ENCODE results near the gene SLC2A9. TPM values are rescaled to one million over a fixed set of nuclear protein-coding genes. Genes with fewer than 3 reads are reported as not detected.
A peak's percentile ranks its signal among the peaks of the same experiment; 100 is the strongest.

SLC2A9 gene
- total and polyA plus RNA-seq, 2 of the 13 experiments (the other 11 are each of a cell fraction or from before 2014, with no cell fraction given): 36.2 to 42.3 TPM

DNA sequence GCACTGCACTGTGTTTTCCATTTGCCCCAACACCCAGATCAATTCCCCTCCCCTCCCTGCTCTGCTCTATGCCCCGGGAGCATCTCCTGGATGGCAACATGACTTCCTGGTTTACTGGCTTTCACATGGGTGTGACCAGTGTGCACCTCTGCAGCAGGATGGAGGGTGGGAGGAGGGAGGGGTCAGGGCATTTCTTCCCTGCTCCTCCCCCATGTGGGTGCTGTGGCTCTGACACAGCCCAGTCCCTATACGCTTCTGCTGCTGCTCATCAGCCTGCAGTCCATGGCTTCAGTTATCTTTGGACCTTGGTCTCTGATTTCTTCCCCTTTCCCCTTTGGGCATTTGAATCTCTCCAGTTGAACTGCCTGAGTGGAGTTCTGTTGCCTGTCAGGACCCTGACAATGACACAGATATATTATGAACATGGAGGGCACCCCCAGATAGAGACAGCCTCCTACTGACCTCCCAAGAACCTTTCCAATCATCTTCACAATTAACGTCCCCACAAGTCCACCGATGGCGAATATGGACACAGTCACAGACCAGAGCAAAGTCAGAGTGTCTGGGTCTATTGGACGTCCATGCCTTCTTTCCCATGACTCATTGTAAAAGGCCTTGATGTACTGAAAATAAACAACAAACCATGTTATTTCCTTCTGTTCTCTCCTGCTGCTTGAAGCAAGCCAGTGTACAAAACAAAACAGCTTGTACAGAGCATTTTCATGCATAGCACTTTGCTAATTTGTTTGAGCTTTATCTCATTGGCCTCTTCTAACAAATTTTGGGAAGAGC, 24.8 kb downstream of the SLC2A9 start (continued):
- TF ChIP-seq AHDC1 (CRISPR knock-in tag; IDR thresholded peaks at IDR 0.05; ENCODE audit: borderline replicate concordance): peak; percentile 36; the same call in 1 of the 2 replicates
- TF ChIP-seq HDAC1 (CRISPR knock-in tag; IDR thresholded peaks at IDR 0.05): 0 out of 2 replicates have a peak, but pooled peaks have one; percentile 27
- no peak for TF ChIP-seq ZNF263 (CRISPR knock-in tag; IDR thresholded peaks at IDR 0.05)
- no peak for TF ChIP-seq ATF7 (IDR thresholded peaks at IDR 0.05)
- no peak for TF ChIP-seq ATF7 (CRISPR knock-in tag; IDR thresholded peaks at IDR 0.05)
- TF ChIP-seq ZNF513 (CRISPR knock-in tag; conservative IDR thresholded peaks at IDR 0.05): no peak
- TF ChIP-seq KDM3A (CRISPR knock-in tag; IDR thresholded peaks at IDR 0.05; ENCODE audit: low read depth): no peak
- TF ChIP-seq CBFB (CRISPR knock-in tag; IDR thresholded peaks at IDR 0.05): no peak
- no peak for TF ChIP-seq ZNF496 (CRISPR knock-in tag; IDR thresholded peaks at IDR 0.05; ENCODE audit: insufficient replicate concordance)
- no peak for TF ChIP-seq GLI4 (CRISPR knock-in tag; IDR thresholded peaks at IDR 0.05; ENCODE audit: borderline replicate concordance)
- TF ChIP-seq ZBTB10 (CRISPR knock-in tag; IDR thresholded peaks at IDR 0.05; ENCODE audit: borderline replicate concordance): no peak
- TF ChIP-seq, protein P1, sequence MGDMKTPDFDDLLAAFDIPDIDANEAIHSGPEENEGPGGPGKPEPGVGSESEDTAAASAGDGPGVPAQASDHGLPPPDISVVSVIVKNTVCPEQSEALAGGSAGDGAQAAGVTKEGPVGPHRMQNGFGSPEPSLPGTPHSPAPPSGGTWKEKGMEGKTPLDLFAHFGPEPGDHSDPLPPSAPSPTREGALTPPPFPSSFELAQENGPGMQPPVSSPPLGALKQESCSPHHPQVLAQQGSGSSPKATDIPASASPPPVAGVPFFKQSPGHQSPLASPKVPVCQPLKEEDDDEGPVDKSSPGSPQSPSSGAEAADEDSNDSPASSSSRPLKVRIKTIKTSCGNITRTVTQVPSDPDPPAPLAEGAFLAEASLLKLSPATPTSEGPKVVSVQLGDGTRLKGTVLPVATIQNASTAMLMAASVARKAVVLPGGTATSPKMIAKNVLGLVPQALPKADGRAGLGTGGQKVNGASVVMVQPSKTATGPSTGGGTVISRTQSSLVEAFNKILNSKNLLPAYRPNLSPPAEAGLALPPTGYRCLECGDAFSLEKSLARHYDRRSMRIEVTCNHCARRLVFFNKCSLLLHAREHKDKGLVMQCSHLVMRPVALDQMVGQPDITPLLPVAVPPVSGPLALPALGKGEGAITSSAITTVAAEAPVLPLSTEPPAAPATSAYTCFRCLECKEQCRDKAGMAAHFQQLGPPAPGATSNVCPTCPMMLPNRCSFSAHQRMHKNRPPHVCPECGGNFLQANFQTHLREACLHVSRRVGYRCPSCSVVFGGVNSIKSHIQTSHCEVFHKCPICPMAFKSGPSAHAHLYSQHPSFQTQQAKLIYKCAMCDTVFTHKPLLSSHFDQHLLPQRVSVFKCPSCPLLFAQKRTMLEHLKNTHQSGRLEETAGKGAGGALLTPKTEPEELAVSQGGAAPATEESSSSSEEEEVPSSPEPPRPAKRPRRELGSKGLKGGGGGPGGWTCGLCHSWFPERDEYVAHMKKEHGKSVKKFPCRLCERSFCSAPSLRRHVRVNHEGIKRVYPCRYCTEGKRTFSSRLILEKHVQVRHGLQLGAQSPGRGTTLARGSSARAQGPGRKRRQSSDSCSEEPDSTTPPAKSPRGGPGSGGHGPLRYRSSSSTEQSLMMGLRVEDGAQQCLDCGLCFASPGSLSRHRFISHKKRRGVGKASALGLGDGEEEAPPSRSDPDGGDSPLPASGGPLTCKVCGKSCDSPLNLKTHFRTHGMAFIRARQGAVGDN (CRISPR knock-in tag; IDR thresholded peaks at IDR 0.05): peak; percentile 36
- TF ChIP-seq FOSL2 (CRISPR knock-in tag; IDR thresholded peaks at IDR 0.05): peak; percentile 75
- TF ChIP-seq ZNF350 (CRISPR knock-in tag; IDR thresholded peaks at IDR 0.05; ENCODE audit: borderline replicate concordance, low read depth): no peak

Data from HepG2 (cell line).